ENCODE data around the gene LRRC18. TPM values are rescaled to one million over a fixed set of nuclear protein-coding genes. Genes with fewer than 3 reads are reported as not detected.

The LRRC18 gene
- polyA plus RNA-seq, 1 of the 3 experiments (the other 2 are of a cell fraction) = not detected

GRCh38 chr10:48940958-48941357 is 1.3 kb upstream of the LRRC18 start:
- ChIA-PET CTCF (interaction anchor here (2.6 kb wide), 1 partner anchor 285 kb away, joined by 10 read pairs; no protein-coding TSS in a partner anchor), POLR2A (no interaction called here)
- Histone ChIP-seq H3F3A (replicated peaks; ENCODE audit: insufficient read depth) (no peaks in the 10 kb centered on the region), H3K9ac (no peak overlapping the region), H3K9me2 (no peaks in the 10 kb centered on the region), H3K27ac (ENCODE audit: low read depth in 2 of 2, low read length in 1 of 2) (no peak overlapping the region), H3K4me3 (ENCODE audit: low read depth in 2 of 2, low read length in 1 of 2) (no peak overlapping the region), H3K9me3 (no peaks in the 10 kb centered on the region), H3K4me1 (ENCODE audit: control insufficient read depth in 1 of 2, insufficient read depth in 2 of 2, low read depth in 1 of 2, low read length in 1 of 2) (peaks cover 0 to 6% of the 10 kb centered on the region in 2 experiments; a peak in 1 of 4 replicates), H4K20me1 (ENCODE audit: insufficient read depth) (no peaks in the 10 kb centered on the region), H2AFZ (ENCODE audit: low read depth) (no peak overlapping the region), H3K27me3 (ENCODE audit: insufficient read depth) (no peaks in the 10 kb centered on the region), H3K4me2 (no peak overlapping the region), H3K36me3 (replicated peaks in 1 of 2; ENCODE audit: control insufficient read depth in 1 of 2, insufficient read depth in 2 of 2, low read length in 1 of 2) (no peaks in the 10 kb centered on the region), H3K79me2 (ENCODE audit: insufficient read depth) (no peaks in the 10 kb centered on the region)
- TF ChIP-seq FOSL2 (IDR thresholded peaks at IDR 0.05; ENCODE audit: borderline replicate concordance, low read depth) = no peak
- TF ChIP-seq IRF3 (IDR thresholded peaks at IDR 0.05; ENCODE audit: low read depth, low read length) = no peak
- TF ChIP-seq EP300 (IDR thresholded peaks at IDR 0.05; ENCODE audit: borderline replicate concordance in 1 of 2, low read depth in 1 of 2, low read length in 1 of 2) = no peak
- no peak for TF ChIP-seq TAF1 (IDR thresholded peaks at IDR 0.05; ENCODE audit: borderline replicate concordance, low read depth, low read length)
- TF ChIP-seq TEAD4 (IDR thresholded peaks at IDR 0.05; ENCODE audit: borderline replicate concordance, insufficient read depth) = no peak
- no peak for TF ChIP-seq JUND (IDR thresholded peaks at IDR 0.05)
- TF ChIP-seq SIN3A (IDR thresholded peaks at IDR 0.05; ENCODE audit: borderline replicate concordance, low read depth, low read length) = no peak
- TF ChIP-seq NFIC (IDR thresholded peaks at IDR 0.05; ENCODE audit: borderline replicate concordance) = no peak
- no peak for TF ChIP-seq SMC3 (IDR thresholded peaks at IDR 0.05; ENCODE audit: low read depth, low read length)
- TF ChIP-seq USF2 (IDR thresholded peaks at IDR 0.05; ENCODE audit: borderline replicate concordance, low read depth, low read length) = no peak
- TF ChIP-seq USF1 (IDR thresholded peaks at IDR 0.05; ENCODE audit: borderline replicate concordance, low read depth) = no peak
- TF ChIP-seq PBX3 (IDR thresholded peaks at IDR 0.05) = no peak
- no peak for TF ChIP-seq NRF1 (IDR thresholded peaks at IDR 0.05; ENCODE audit: low read depth, low read length)
- no peak for TF ChIP-seq FOXM1 (IDR thresholded peaks at IDR 0.05; ENCODE audit: low read depth)
- no peak for TF ChIP-seq EZH2phosphoT487 (IDR thresholded peaks at IDR 0.05; ENCODE audit: borderline replicate concordance, low read depth)
- TF ChIP-seq TCF12 (IDR thresholded peaks at IDR 0.05) = no peak
- no peak for TF ChIP-seq CTCF (IDR thresholded peaks at IDR 0.05)
- TF ChIP-seq RFX5 (IDR thresholded peaks at IDR 0.05; ENCODE audit: low read length) = no peak
- no peak for DNase-seq
- WGBS (ENCODE audit: low lambda C conversion rate) = 55% methylated on average over 7 of the region's 7 CpGs

Measured in SK-N-SH (cell line).